Measurements from ENCODE around the gene MAGOH.

GRCh38 chr1:53182716-53183094 lies 55.6 kb downstream of the MAGOH start:
- no peak for TF ChIP-seq EZH2 (IDR thresholded peaks at IDR 0.05)
- TF ChIP-seq POLR2AphosphoS5 (IDR thresholded peaks at IDR 0.05; ENCODE audit: borderline replicate concordance, low read depth, low read length): no peak
- TF ChIP-seq FOXP2 (optimal IDR thresholded peaks at IDR 0.05; ENCODE audit: control extremely low read depth, extremely low read length, insufficient read depth): no peak

All from SK-N-MC (cell line).